Thoracic aorta (tissue), 2 donors: ENCODE data around the gene PTPRN2. TPM values are rescaled to one million over a fixed set of nuclear protein-coding genes. Genes with fewer than 3 reads are reported as not detected.

Source experiments
- ATAC-seq: fragments of 150-250 bp; one replicate; pipeline ENCODE4 v1.8.0; 2017; ENCODE audit warnings: low read depth; ENCODE audit not compliant: insufficient number of reproducible peaks, low FRiP score
- DNase-seq: peaks from one replicate; pipeline ENCODE4 v3.0.0-alpha.2; 2020; ENCODE audit warnings: low spot score
- H3K27ac ChIP-seq, 2 donors: fragments of 200-600 bp; sonication (generic); 1 replicate in 1 of 2; 2 replicates in 1 of 2; pipeline ENCODE4 v1.5.1; 2016; ENCODE audit warnings: mild to moderate bottlenecking in 2 of 2, moderate library complexity in 2 of 2
- H3K27me3 ChIP-seq: fragments of 200-600 bp; sonication (generic); replicated peaks from 2 replicates; pipeline ENCODE4 v1.6.0; 2016; ENCODE audit warnings: mild to moderate bottlenecking; ENCODE audit not compliant: insufficient read depth
- H3K36me3 ChIP-seq: fragments of 200-600 bp; sonication (generic); one replicate; pipeline ENCODE4 v1.5.1; 2016
- H3K4me1 ChIP-seq, 2 donors: fragments of 200-600 bp; sonication (generic); 1 replicate in 1 of 2; 2 replicates in 1 of 2; pipeline versions ENCODE4 v1.5.1 to v1.6.0; 2016; ENCODE audit warnings: low read depth in 2 of 2, mild to moderate bottlenecking in 1 of 2; ENCODE audit not compliant: control insufficient read depth in 1 of 2
- H3K4me3 ChIP-seq: fragments of 200-600 bp; sonication (generic); 2 replicates; pipeline ENCODE4 v1.5.1; 2016; ENCODE audit warnings: mild to moderate bottlenecking
- H3K9me3 ChIP-seq: fragments of 200-600 bp; sonication (generic); 2 replicates; pipeline ENCODE4 v1.5.1; 2016
- CTCF ChIP-seq: fragments of 200-600 bp; sonication (generic); IDR thresholded peaks from one replicate; pipeline ENCODE4 v1.5.1; 2019; ENCODE audit warnings: antibody characterized with exemption
- total RNA-seq, 2 donors: library from RNA; depleted of rRNA; stranded (reverse); fragments of >200 nt; gene quantifications; one replicate each; pipeline versions ENCODE4 v1.1.0 to v1.2.3, GENCODE V29; 2016

Gene PTPRN2
- total RNA-seq, 2 donors from 2014 or later = 2.2 to 3.1 TPM

- H3K27me3 ChIP-seq = no peaks in the 10 kb centered on the region
- H3K27ac ChIP-seq = no peak overlapping the region
- ATAC-seq (no peak), DNase-seq (no peak)
- TF ChIP-seq CTCF = no peak
- no peaks in the 10 kb centered on the region for H3K4me1 ChIP-seq
- no peak overlapping the region for H3K4me3 ChIP-seq
- no peaks in the 10 kb centered on the region for H3K36me3 ChIP-seq
- H3K9me3 ChIP-seq = peaks cover 5% of the 10 kb centered on the region
Measured at GRCh38 chr7:157770716-157771320, 816.8 kb downstream of the PTPRN2 start.

- Histone ChIP-seq H3K4me3 (no peak overlapping the region), H3K27ac (no peak overlapping the region), H3K27me3 (no peaks in the 10 kb centered on the region), H3K36me3 (no peaks in the 10 kb centered on the region), H3K4me1 (no peaks in the 10 kb centered on the region), H3K9me3 (peaks cover 5% of the 10 kb centered on the region)
- ATAC-seq (no peak), DNase-seq (no peak)
- TF ChIP-seq CTCF = no peak
Measured at GRCh38 chr7:157769526-157770215, 818.0 kb downstream of the PTPRN2 start.

- Histone ChIP-seq H3K27me3 (no peaks in the 10 kb centered on the region), H3K4me1 (no peaks in the 10 kb centered on the region), H3K9me3 (peaks cover 5% of the 10 kb centered on the region), H3K36me3 (no peaks in the 10 kb centered on the region), H3K27ac (no peak overlapping the region), H3K4me3 (no peak overlapping the region)
- ATAC-seq (no peak), DNase-seq (no peak)
- no peak for TF ChIP-seq CTCF
Measured at GRCh38 chr7:157769086-157769485, 818.5 kb downstream of the PTPRN2 start.

GRCh38 chr7:157768198-157768597 is 819.4 kb downstream of the PTPRN2 start:
- no peak for DNase-seq
- ATAC-seq = no peak
- Histone ChIP-seq H3K9me3 (peaks cover 5% of the 10 kb centered on the region), H3K27me3 (no peaks in the 10 kb centered on the region), H3K36me3 (no peaks in the 10 kb centered on the region), H3K4me3 (no peak overlapping the region), H3K27ac (no peak overlapping the region), H3K4me1 (no peaks in the 10 kb centered on the region)
- no peak for TF ChIP-seq CTCF

GRCh38 chr7:157767506-157768197 is 820.0 kb downstream of the PTPRN2 start:
- Histone ChIP-seq H3K9me3 (peaks cover 5% of the 10 kb centered on the region), H3K27ac (no peak overlapping the region), H3K4me3 (no peak overlapping the region), H3K36me3 (no peaks in the 10 kb centered on the region), H3K27me3 (no peaks in the 10 kb centered on the region), H3K4me1 (no peaks in the 10 kb centered on the region)
- ATAC-seq = no peak
- DNase-seq = no peak
- TF ChIP-seq CTCF = no peak
